ENCODE measurements around the gene CXCL14.

Gene CXCL14

DNA sequence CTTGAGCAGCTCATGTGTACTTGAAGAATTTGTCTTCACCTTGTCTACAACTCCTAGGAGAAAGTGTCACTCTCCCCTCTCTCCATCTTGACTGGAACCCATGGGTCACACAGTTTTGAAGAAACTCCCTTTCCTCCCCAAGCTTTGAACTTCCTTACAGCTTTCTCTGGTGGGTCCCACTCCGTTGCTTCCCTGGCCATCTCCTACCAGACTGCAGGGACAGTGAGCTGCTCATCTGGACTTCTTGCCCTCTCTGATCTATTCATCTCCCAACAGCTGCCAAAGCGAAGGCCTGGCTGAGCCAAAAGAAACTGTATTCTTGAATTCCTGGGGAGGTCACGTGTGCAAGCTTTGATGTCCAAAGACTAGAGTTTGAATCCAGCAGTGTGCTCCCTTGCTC, 22.7 kb upstream of the CXCL14 start:
- Histone ChIP-seq H4K20me1 (ENCODE audit: control insufficient read depth, insufficient read depth, low read depth, low read length) (no peaks in the 10 kb centered on the region), H3K4me3 (ENCODE audit: low read length) (no peak overlapping the region), H3K9me3 (ENCODE audit: control insufficient read depth, insufficient read depth, low read length) (no peaks in the 10 kb centered on the region), H3K9me2 (replicated peaks; ENCODE audit: control insufficient read depth, low read length) (no peaks in the 10 kb centered on the region), H3K4me1 (ENCODE audit: control insufficient read depth, low read length) (no peaks in the 10 kb centered on the region), H3K79me2 (ENCODE audit: control insufficient read depth, low read length) (no peaks in the 10 kb centered on the region), H3K27ac (ENCODE audit: low read depth, low read length) (no peak overlapping the region), H3F3A (ENCODE audit: control insufficient read depth, insufficient read depth) (no peaks in the 10 kb centered on the region), H3K4me2 (ENCODE audit: low read length) (no peak overlapping the region), H3K27me3 (ENCODE audit: control insufficient read depth, low read length) (peaks cover 20% of the 10 kb centered on the region), H3K36me3 (ENCODE audit: control insufficient read depth, low read length) (no peaks in the 10 kb centered on the region)
- TF ChIP-seq EZH2phosphoT487 (IDR thresholded peaks at IDR 0.05; ENCODE audit: borderline replicate concordance, low read length) (no peak), CTCF (IDR thresholded peaks at IDR 0.05; ENCODE audit: low read depth, low read length, poor library complexity, severe bottlenecking) (no peak)

DNA sequence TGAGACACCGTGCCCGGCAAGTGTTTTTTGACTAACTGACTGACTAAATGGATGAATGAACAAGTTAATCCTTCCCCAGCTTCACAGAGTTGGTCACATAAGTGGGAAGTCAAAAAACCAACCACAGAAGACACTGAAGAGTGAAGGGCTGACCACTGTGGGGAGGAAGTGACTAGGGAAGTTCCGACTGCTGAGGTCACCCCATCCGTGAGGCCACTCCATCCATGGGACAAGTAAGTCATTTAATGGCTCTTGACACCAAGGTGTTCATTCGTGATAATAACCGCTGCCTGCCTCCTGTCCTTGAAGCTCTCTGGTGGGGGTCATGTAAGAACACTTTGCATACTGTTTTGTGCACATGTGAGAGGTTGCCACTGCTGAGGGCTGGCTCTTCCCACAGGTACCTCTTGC, 22.2 kb upstream of the CXCL14 start:
- Histone ChIP-seq H3K36me3 (ENCODE audit: control insufficient read depth, low read length) (no peaks in the 10 kb centered on the region), H3K79me2 (ENCODE audit: control insufficient read depth, low read length) (no peaks in the 10 kb centered on the region), H3K4me1 (ENCODE audit: control insufficient read depth, low read length) (no peaks in the 10 kb centered on the region), H3F3A (ENCODE audit: control insufficient read depth, insufficient read depth) (no peaks in the 10 kb centered on the region), H3K9me2 (replicated peaks; ENCODE audit: control insufficient read depth, low read length) (no peaks in the 10 kb centered on the region), H3K27me3 (ENCODE audit: control insufficient read depth, low read length) (peaks cover 16% of the 10 kb centered on the region), H3K4me2 (ENCODE audit: low read length) (no peak overlapping the region), H3K27ac (ENCODE audit: low read depth, low read length) (no peak overlapping the region), H3K9me3 (ENCODE audit: control insufficient read depth, insufficient read depth, low read length) (no peaks in the 10 kb centered on the region), H4K20me1 (ENCODE audit: control insufficient read depth, insufficient read depth, low read depth, low read length) (no peaks in the 10 kb centered on the region), H3K4me3 (ENCODE audit: low read length) (no peak overlapping the region)
- TF ChIP-seq CTCF (IDR thresholded peaks at IDR 0.05; ENCODE audit: low read depth, low read length, poor library complexity, severe bottlenecking), result no peak
- no peak for TF ChIP-seq EZH2phosphoT487 (IDR thresholded peaks at IDR 0.05; ENCODE audit: borderline replicate concordance, low read length)

DNA sequence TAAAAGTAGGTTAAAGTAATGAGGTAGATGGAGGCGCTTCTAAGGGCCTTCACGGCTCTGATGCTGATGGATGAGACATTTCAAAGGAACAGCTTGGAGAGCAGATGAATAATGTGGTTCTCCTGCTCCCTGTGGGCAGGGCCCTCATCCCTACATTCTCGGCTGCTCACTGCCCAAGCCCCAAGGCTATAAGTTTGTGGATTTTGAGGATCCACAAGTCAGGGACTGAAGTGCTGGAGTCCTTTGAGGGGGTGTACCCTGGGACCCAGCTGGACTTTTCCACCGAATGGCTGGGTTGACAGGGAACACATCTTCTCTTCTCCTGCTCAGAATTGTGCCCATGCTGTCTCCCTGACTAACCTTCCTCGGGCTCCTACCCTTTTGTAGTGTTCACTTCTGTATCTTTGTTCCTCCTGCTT, 21.4 kb upstream of the CXCL14 start:
- Histone ChIP-seq H4K20me1 (ENCODE audit: control insufficient read depth, insufficient read depth, low read depth, low read length) (no peaks in the 10 kb centered on the region), H3K36me3 (ENCODE audit: control insufficient read depth, low read length) (no peaks in the 10 kb centered on the region), H3F3A (ENCODE audit: control insufficient read depth, insufficient read depth) (no peaks in the 10 kb centered on the region), H3K9me2 (replicated peaks; ENCODE audit: control insufficient read depth, low read length) (no peaks in the 10 kb centered on the region), H3K9me3 (ENCODE audit: control insufficient read depth, insufficient read depth, low read length) (no peaks in the 10 kb centered on the region), H3K4me1 (ENCODE audit: control insufficient read depth, low read length) (no peaks in the 10 kb centered on the region), H3K79me2 (ENCODE audit: control insufficient read depth, low read length) (no peaks in the 10 kb centered on the region), H3K4me2 (ENCODE audit: low read length) (no peak overlapping the region), H3K27me3 (ENCODE audit: control insufficient read depth, low read length) (peaks cover 8% of the 10 kb centered on the region; the same call in 1 of the 2 replicates), H3K4me3 (ENCODE audit: low read length) (no peak overlapping the region), H3K27ac (ENCODE audit: low read depth, low read length) (no peak overlapping the region)
- no peak for TF ChIP-seq EZH2phosphoT487 (IDR thresholded peaks at IDR 0.05; ENCODE audit: borderline replicate concordance, low read length)
- TF ChIP-seq CTCF (IDR thresholded peaks at IDR 0.05; ENCODE audit: low read depth, low read length, poor library complexity, severe bottlenecking), result no peak
